HepG2 (cell line): ENCODE results near the gene SQOR. TPM values are rescaled to one million over a fixed set of nuclear protein-coding genes. Genes with fewer than 3 reads are reported as not detected.
A peak's percentile ranks its signal among the peaks of the same experiment; 100 is the strongest.

Source experiments
- ATAC-seq: fragments of 200-7000 bp; cut with Tn5 transposase; 3 replicates; pipeline ENCODE4 v1.9.1; 2020; ENCODE audit warnings: mild to moderate bottlenecking, moderate library complexity
- BruUV-seq: library from RNA; stranded (reverse); fragments of 400-500 nt; replicated peaks from 2 replicates; lab custom pipeline; 2021; lab: Mats Ljungman, UMichigan
- CTCF ChIA-PET: fragments of 300-600 bp; formaldehyde crosslinking; extraction: SDS; loops from one replicate; lab custom pipeline; 2021; ENCODE audit warnings: low total read pairs, inconsistent platforms, low intra/inter-chr PET ratio; lab: Yijun Ruan, JAX
- POLR2A ChIA-PET: fragments of 350-600 bp; sonication (Branson Sonifier 250); formaldehyde crosslinking; loops from one replicate; lab custom pipeline; 2020; ENCODE audit warnings: antibody characterized with exemption, inconsistent platforms; lab: Yijun Ruan, JAX
- DNase-seq: peaks from one replicate; pipeline ENCODE4 v3.0.0-alpha.2; 2015; ENCODE audit warnings: low spot score
- FAIRE-seq: peaks from 3 replicates; lab custom pipeline; 2011; peaks lifted over from hg19 to GRCh38; lab: Jason Lieb, UNC
- H2AFZ ChIP-seq: one replicate; pipeline ENCODE4 v1.6.1; 2011; ENCODE audit warnings: low read length, inconsistent platforms
- H3K27ac ChIP-seq: fragments of 300-600 bp; 3 replicates; pipeline ENCODE4 v1.8.0; 2011; ENCODE audit warnings: mixed run types, mild to moderate bottlenecking, mixed read lengths, low read length, inconsistent platforms; ENCODE audit not compliant: insufficient read depth; ENCODE audit errors: extremely low read length
- H3K27me3 ChIP-seq, 2 experiments: fragments of 200-600 bp in 1 of 2; 2 replicates in 1 of 2; 3 replicates in 1 of 2; pipeline versions ENCODE4 v1.6.0 to v1.8.0; 2011; ENCODE audit warnings: low read length in 2 of 2, mild to moderate bottlenecking in 2 of 2, moderate library complexity in 2 of 2, inconsistent platforms in 1 of 2; ENCODE audit not compliant: insufficient read depth in 2 of 2, control insufficient read depth in 1 of 2
- H3K36me3 ChIP-seq, 2 experiments: fragments of 200-600 bp in 1 of 2; replicated peaks in 1 of 2; 2 replicates in 1 of 2; 3 replicates in 1 of 2; pipeline versions ENCODE4 v1.5.1 to v1.8.0; 2011; ENCODE audit warnings: low read length in 2 of 2, inconsistent platforms in 1 of 2; ENCODE audit not compliant: insufficient read depth in 2 of 2, control insufficient read depth in 1 of 2
- H3K4me1 ChIP-seq: 2 replicates; pipeline ENCODE4 v1.5.1; 2012; ENCODE audit warnings: low read length, inconsistent platforms; ENCODE audit not compliant: insufficient read depth
- H3K4me2 ChIP-seq: 2 replicates; pipeline ENCODE4 v1.6.0; 2011; ENCODE audit warnings: low read depth, low read length, inconsistent platforms
- H3K4me3 ChIP-seq, 3 experiments: fragments of 200-600 bp in 1 of 3; sonication (generic), shearing (Covaris generic) in 1 of 3; replicated peaks in 1 of 3; 2 replicates each; pipeline ENCODE4 v1.5.1; 2011 to 2016; ENCODE audit warnings: low read length in 3 of 3, inconsistent platforms in 2 of 3, low read depth in 2 of 3, mild to moderate bottlenecking in 2 of 3, control low read depth in 1 of 3, mixed read lengths in 1 of 3; ENCODE audit not compliant: insufficient read depth in 1 of 3
- H3K79me2 ChIP-seq: one replicate; pipeline ENCODE4 v1.6.1; 2011; ENCODE audit warnings: low read length, inconsistent platforms; ENCODE audit not compliant: insufficient read depth
- H3K9ac ChIP-seq: 2 replicates; pipeline ENCODE4 v1.6.0; 2011; ENCODE audit warnings: mild to moderate bottlenecking, low read depth, low read length, inconsistent platforms; ENCODE audit not compliant: insufficient read depth
- H3K9me3 ChIP-seq: 2 replicates; pipeline ENCODE4 v1.5.1; 2012; ENCODE audit warnings: mild to moderate bottlenecking, low read length
- H4K20me1 ChIP-seq: 2 replicates; pipeline ENCODE4 v1.6.0; 2011; ENCODE audit warnings: inconsistent platforms, mild to moderate bottlenecking, low read length, moderate library complexity; ENCODE audit not compliant: insufficient read depth
- JUNB ChIP-seq: sonication (generic); formaldehyde crosslinking; IDR thresholded peaks from 2 replicates; pipeline ENCODE4 v1.8.0; 2022; ENCODE audit warnings: missing genetic modification reagents, mild to moderate bottlenecking, borderline replicate concordance
- STAG1 ChIP-seq: sonication (generic); formaldehyde crosslinking; IDR thresholded peaks from 2 replicates; pipeline ENCODE4 v1.4.0; 2020; ENCODE audit warnings: missing genetic modification reagents
- ZNF552 ChIP-seq: sonication (generic); formaldehyde crosslinking; IDR thresholded peaks from 2 replicates; pipeline ENCODE4 v1.9.0; 2022; ENCODE audit warnings: missing genetic modification reagents, mild to moderate bottlenecking, borderline replicate concordance
- WGBS: methylation state at CpG from one replicate; pipeline ENCODE4 v1.1.6; 2017; ENCODE audit warnings: low lambda C conversion rate; 5-methylcytosine and 5-hydroxymethylcytosine counted together
- in situ Hi-C: cut with HindIII; loops from 2 replicates; pipeline ENCODE4 v1.10.0; 2017; ENCODE audit warnings: low pct_unique_long_range_greater_than_20kb; ENCODE audit not compliant: extremely low pct_ligation_motif_present
- intact Hi-C: fragments of 100-400 bp; cut with micrococcal nuclease; formaldehyde crosslinking; loops from one replicate; pipeline ENCODE4 v1.10.0; 2022; ENCODE audit not compliant: unreplicated experiment
- polyA plus RNA-seq, 8 experiments: library from polyadenylated mRNA; depleted of rRNA in 3 of 8; stranded (reverse) in 7 of 8; unstranded in 1 of 8; fragments of >200 nt; fragmentation: Illumina TruSeq in 4 of 8; extraction: Trizol in 4 of 8; gene quantifications; 2 replicates each; pipeline versions ENCODE4 v1.2.1 to v1.2.3, GENCODE V29; 2011 to 2016; ENCODE audit warnings: low read depth in 4 of 8, missing spikeins in 1 of 8, mixed read lengths in 1 of 8; ENCODE audit not compliant: insufficient read depth in 1 of 8
- total RNA-seq, 5 experiments: library from RNA; depleted of rRNA; stranded (reverse); fragments of >200 nt; fragmentation: Illumina TruSeq; extraction: Trizol; gene quantifications; 2 replicates each; pipeline ENCODE4 v1.2.3, GENCODE V29; 2016; ENCODE audit warnings: low read depth in 1 of 5
- TF ChIP-seq, protein P1 (sequence below): sonication (generic); formaldehyde crosslinking; IDR thresholded peaks from 2 replicates; pipeline ENCODE4 v1.8.0; 2022; ENCODE audit warnings: low read depth, missing genetic modification reagents
- TF ChIP-seq, protein P2 (sequence below): sonication (generic); formaldehyde crosslinking; IDR thresholded peaks from 2 replicates; pipeline ENCODE4 v1.4.0; 2020; ENCODE audit warnings: missing genetic modification reagents, borderline replicate concordance
- TF ChIP-seq, protein P3 (sequence below): sonication (generic); formaldehyde crosslinking; IDR thresholded peaks from 2 replicates; pipeline ENCODE4 v1.5.0; 2020; ENCODE audit warnings: mild to moderate bottlenecking, missing genetic modification reagents, moderate library complexity

The SQOR gene
- total and polyA plus RNA-seq, 2 of the 13 experiments (the other 11 are each of a cell fraction or from before 2014, with no cell fraction given) = 19.3 to 19.4 TPM

GRCh38 chr15:45715528-45715927 is 80.7 kb downstream of the SQOR start:
- H3K4me3 ChIP-seq = no peak overlapping the region

GRCh38 chr15:45719490-45719889 is 84.7 kb downstream of the SQOR start:
- ATAC-seq = no peak
- no peak for DNase-seq
- TF ChIP-seq, protein P1, sequence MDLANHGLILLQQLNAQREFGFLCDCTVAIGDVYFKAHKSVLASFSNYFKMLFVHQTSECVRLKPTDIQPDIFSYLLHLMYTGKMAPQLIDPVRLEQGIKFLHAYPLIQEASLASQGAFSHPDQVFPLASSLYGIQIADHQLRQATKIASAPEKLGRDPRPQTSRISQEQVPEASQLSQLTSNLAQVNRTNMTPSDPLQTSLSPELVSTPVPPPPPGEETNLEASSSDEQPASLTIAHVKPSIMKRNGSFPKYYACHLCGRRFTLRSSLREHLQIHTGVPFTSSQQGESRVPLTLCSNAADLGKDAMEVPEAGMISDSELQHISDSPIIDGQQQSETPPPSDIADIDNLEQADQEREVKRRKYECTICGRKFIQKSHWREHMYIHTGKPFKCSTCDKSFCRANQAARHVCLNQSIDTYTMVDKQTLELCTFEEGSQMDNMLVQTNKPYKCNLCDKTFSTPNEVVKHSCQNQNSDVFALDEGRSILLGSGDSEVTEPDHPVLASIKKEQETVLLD (CRISPR knock-in tag) = no peak
- TF ChIP-seq, protein P2, sequence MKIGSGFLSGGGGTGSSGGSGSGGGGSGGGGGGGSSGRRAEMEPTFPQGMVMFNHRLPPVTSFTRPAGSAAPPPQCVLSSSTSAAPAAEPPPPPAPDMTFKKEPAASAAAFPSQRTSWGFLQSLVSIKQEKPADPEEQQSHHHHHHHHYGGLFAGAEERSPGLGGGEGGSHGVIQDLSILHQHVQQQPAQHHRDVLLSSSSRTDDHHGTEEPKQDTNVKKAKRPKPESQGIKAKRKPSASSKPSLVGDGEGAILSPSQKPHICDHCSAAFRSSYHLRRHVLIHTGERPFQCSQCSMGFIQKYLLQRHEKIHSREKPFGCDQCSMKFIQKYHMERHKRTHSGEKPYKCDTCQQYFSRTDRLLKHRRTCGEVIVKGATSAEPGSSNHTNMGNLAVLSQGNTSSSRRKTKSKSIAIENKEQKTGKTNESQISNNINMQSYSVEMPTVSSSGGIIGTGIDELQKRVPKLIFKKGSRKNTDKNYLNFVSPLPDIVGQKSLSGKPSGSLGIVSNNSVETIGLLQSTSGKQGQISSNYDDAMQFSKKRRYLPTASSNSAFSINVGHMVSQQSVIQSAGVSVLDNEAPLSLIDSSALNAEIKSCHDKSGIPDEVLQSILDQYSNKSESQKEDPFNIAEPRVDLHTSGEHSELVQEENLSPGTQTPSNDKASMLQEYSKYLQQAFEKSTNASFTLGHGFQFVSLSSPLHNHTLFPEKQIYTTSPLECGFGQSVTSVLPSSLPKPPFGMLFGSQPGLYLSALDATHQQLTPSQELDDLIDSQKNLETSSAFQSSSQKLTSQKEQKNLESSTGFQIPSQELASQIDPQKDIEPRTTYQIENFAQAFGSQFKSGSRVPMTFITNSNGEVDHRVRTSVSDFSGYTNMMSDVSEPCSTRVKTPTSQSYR (CRISPR knock-in tag) = 0 out of 2 replicates have a peak, but pooled peaks have one; percentile 50
- Histone ChIP-seq H4K20me1 (no peaks in the 10 kb centered on the region), H3K27me3 (no peaks in the 10 kb centered on the region; a peak in 1 of 5 replicates), H3K9ac (no peak overlapping the region), H3K4me2 (no peak overlapping the region), H3K4me1 (peaks cover 7% of the 10 kb centered on the region), H3K9me3 (no peaks in the 10 kb centered on the region), H3K79me2 (no peaks in the 10 kb centered on the region), H3K4me3 (no peak overlapping the region), H3K27ac (no peak overlapping the region), H2AFZ (no peak overlapping the region), H3K36me3 (no peaks in the 10 kb centered on the region)
- BruUV-seq = no TSS peak
- in situ Hi-C loops (loop anchor here (5.0 to 25.0 kb wide), 2 partner anchors 63 to 368 kb away; no protein-coding TSS in a partner anchor), intact Hi-C loops (no loop called here)
- CTCF ChIA-PET = no interaction called here
- POLR2A ChIA-PET = no interaction called here
- FAIRE-seq = no peak
- 12% methylated on average over 4 of the region's 4 CpGs for WGBS

More at GRCh38 chr15:45715528-45715927, 80.7 kb downstream of the SQOR start:
- no peak overlapping the region for H3K9ac ChIP-seq
- FAIRE-seq (no peak), DNase-seq (no peak), ATAC-seq (no peak)
- no TSS peak for BruUV-seq
- H3K36me3 ChIP-seq = no peaks in the 10 kb centered on the region
- no peaks in the 10 kb centered on the region for H3K9me3 ChIP-seq
- H2AFZ ChIP-seq = no peak overlapping the region
- H3K4me2 ChIP-seq = no peak overlapping the region
- intact Hi-C loops (no loop called here), in situ Hi-C loops (loop anchor here (5.0 to 25.0 kb wide), 2 partner anchors 67 to 372 kb away; no protein-coding TSS in a partner anchor)
- H3K27me3 ChIP-seq = no peaks in the 10 kb centered on the region
- 13% methylated on average over 1 of the region's 1 CpG for WGBS
- ChIA-PET POLR2A (no interaction called here), CTCF (interaction anchor here (1.0 kb wide), 1 partner anchor 75 kb away, joined by 3 read pairs; no protein-coding TSS in a partner anchor)
- peaks cover 7% of the 10 kb centered on the region for H3K4me1 ChIP-seq
- no peaks in the 10 kb centered on the region for H4K20me1 ChIP-seq
- H3K27ac ChIP-seq = no peak overlapping the region
- H3K79me2 ChIP-seq = no peaks in the 10 kb centered on the region
- TF ChIP-seq, protein P3, sequence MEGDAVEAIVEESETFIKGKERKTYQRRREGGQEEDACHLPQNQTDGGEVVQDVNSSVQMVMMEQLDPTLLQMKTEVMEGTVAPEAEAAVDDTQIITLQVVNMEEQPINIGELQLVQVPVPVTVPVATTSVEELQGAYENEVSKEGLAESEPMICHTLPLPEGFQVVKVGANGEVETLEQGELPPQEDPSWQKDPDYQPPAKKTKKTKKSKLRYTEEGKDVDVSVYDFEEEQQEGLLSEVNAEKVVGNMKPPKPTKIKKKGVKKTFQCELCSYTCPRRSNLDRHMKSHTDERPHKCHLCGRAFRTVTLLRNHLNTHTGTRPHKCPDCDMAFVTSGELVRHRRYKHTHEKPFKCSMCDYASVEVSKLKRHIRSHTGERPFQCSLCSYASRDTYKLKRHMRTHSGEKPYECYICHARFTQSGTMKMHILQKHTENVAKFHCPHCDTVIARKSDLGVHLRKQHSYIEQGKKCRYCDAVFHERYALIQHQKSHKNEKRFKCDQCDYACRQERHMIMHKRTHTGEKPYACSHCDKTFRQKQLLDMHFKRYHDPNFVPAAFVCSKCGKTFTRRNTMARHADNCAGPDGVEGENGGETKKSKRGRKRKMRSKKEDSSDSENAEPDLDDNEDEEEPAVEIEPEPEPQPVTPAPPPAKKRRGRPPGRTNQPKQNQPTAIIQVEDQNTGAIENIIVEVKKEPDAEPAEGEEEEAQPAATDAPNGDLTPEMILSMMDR (CRISPR knock-in tag) = peak; percentile 24; the same call in 1 of the 2 replicates
- TF ChIP-seq JUNB (CRISPR knock-in tag) = no peak
- TF ChIP-seq STAG1 (CRISPR knock-in tag) = peak; percentile 14; the same call in 1 of the 2 replicates
- no peak for TF ChIP-seq ZNF552 (CRISPR knock-in tag)
